CD14-positive monocyte (primary cell): Measurements from ENCODE around the gene MTUS2. TPM values are rescaled to one million over a fixed set of nuclear protein-coding genes. Genes with fewer than 3 reads are reported as not detected.

Experiments used
- DNase-seq, 3 donors: peaks; one replicate each; pipeline ENCODE4 v3.0.0-alpha.2; 2011 to 2022
- H2AFZ ChIP-seq: 2 replicates; pipeline ENCODE4 v1.6.0; 2012; ENCODE audit warnings: mild to moderate bottlenecking, low read depth, low read length, inconsistent platforms; ENCODE audit not compliant: insufficient read depth, poor library complexity, severe bottlenecking
- H3K27ac ChIP-seq, 2 donors: 1 replicate in 1 of 2; 2 replicates in 1 of 2; pipeline ENCODE4 v1.5.1; 2012 to 2013; ENCODE audit warnings: low read length in 2 of 2, control low read depth in 1 of 2, inconsistent platforms in 1 of 2, low read depth in 1 of 2, mild to moderate bottlenecking in 1 of 2
- H3K27me3 ChIP-seq, 2 donors: one replicate each; pipeline versions ENCODE4 v1.6.0 to v1.6.1; 2011 to 2013; ENCODE audit warnings: low read length in 2 of 2; ENCODE audit not compliant: control insufficient read depth in 2 of 2, insufficient read depth in 2 of 2
- H3K36me3 ChIP-seq, 2 donors: replicated peaks in 1 of 2; 1 replicate in 1 of 2; 2 replicates in 1 of 2; pipeline versions ENCODE4 v1.5.1 to v1.6.1; 2012 to 2013; ENCODE audit warnings: low read length in 2 of 2, control low read depth in 1 of 2, inconsistent platforms in 1 of 2, mild to moderate bottlenecking in 1 of 2; ENCODE audit not compliant: insufficient read depth in 2 of 2, control insufficient read depth in 1 of 2
- H3K4me1 ChIP-seq, 2 donors: 1 replicate in 1 of 2; 2 replicates in 1 of 2; pipeline versions ENCODE4 v1.5.1 to v1.6.1; 2012 to 2013; ENCODE audit warnings: low read length in 2 of 2, control low read depth in 1 of 2, inconsistent platforms in 1 of 2, mild to moderate bottlenecking in 1 of 2, moderate library complexity in 1 of 2; ENCODE audit not compliant: insufficient read depth in 2 of 2, control insufficient read depth in 1 of 2
- H3K4me2 ChIP-seq: replicated peaks from 2 replicates; pipeline ENCODE3; 2012; ENCODE audit warnings: low read length, moderate library complexity, mild to moderate bottlenecking; ENCODE audit not compliant: poor library complexity, severe bottlenecking; ENCODE audit errors: extremely low read depth
- H3K4me3 ChIP-seq, 3 experiments: fragments of 200-600 bp in 1 of 3; sonication (generic) in 1 of 3; replicated peaks in 1 of 3; 1 replicate in 2 of 3; 2 replicates in 1 of 3; pipeline ENCODE4 v1.5.1; 2011 to 2013; ENCODE audit warnings: low read length in 3 of 3, mild to moderate bottlenecking in 3 of 3, control low read depth in 2 of 3, low read depth in 2 of 3, inconsistent platforms in 1 of 3, moderate library complexity in 1 of 3
- H3K79me2 ChIP-seq: 2 replicates; pipeline ENCODE4 v1.6.0; 2012; ENCODE audit warnings: mild to moderate bottlenecking, control low read depth, inconsistent platforms, low read length, moderate library complexity; ENCODE audit not compliant: insufficient read depth
- H3K9ac ChIP-seq: 2 replicates; pipeline ENCODE4 v1.6.0; 2017; ENCODE audit warnings: low read length, mild to moderate bottlenecking; ENCODE audit not compliant: insufficient read depth, poor library complexity, severe bottlenecking
- H3K9me3 ChIP-seq, 2 donors: replicated peaks in 1 of 2; 1 replicate in 1 of 2; 2 replicates in 1 of 2; pipeline versions ENCODE4 v1.5.1 to v1.6.1; 2012 to 2013; ENCODE audit warnings: low read length in 2 of 2, control low read depth in 1 of 2; ENCODE audit not compliant: control insufficient read depth in 1 of 2, insufficient read depth in 1 of 2
- H4K20me1 ChIP-seq: 2 replicates; pipeline ENCODE4 v1.6.0; 2012; ENCODE audit warnings: mild to moderate bottlenecking, low read length, control low read depth, moderate library complexity; ENCODE audit not compliant: insufficient read depth
- H3K27ac Mint-ChIP-seq, 7 donors: one replicate each; pipeline ENCODE4 v1.8.0; 2020; ENCODE audit warnings: mild to moderate bottlenecking in 7 of 7, mixed read lengths in 7 of 7, moderate library complexity in 6 of 7, inconsistent platforms in 2 of 7
- H3K27me3 Mint-ChIP-seq, 3 donors: one replicate each; pipeline ENCODE4 v1.8.0; 2021 to 2022; ENCODE audit warnings: low read depth in 3 of 3, mild to moderate bottlenecking in 3 of 3, mixed read lengths in 3 of 3, moderate library complexity in 3 of 3, inconsistent platforms in 1 of 3
- H3K36me3 Mint-ChIP-seq, 2 donors: one replicate each; pipeline ENCODE4 v1.8.0; 2020; ENCODE audit warnings: mixed read lengths in 2 of 2, inconsistent platforms in 1 of 2, mild to moderate bottlenecking in 1 of 2
- H3K4me1 Mint-ChIP-seq: one replicate; pipeline ENCODE4 v1.8.0; 2020; ENCODE audit warnings: mild to moderate bottlenecking, mixed read lengths
- H3K4me3 Mint-ChIP-seq, 2 donors: one replicate each; pipeline ENCODE4 v1.8.0; 2020; ENCODE audit warnings: mild to moderate bottlenecking in 2 of 2, mixed read lengths in 2 of 2, moderate library complexity in 1 of 2
- H3K9me3 Mint-ChIP-seq, 7 donors: one replicate each; pipeline ENCODE4 v1.8.0; 2020 to 2022; ENCODE audit warnings: mixed read lengths in 7 of 7, mild to moderate bottlenecking in 6 of 7, moderate library complexity in 6 of 7, inconsistent platforms in 2 of 7
- WGBS: methylation state at CpG from one replicate; pipeline ENCODE4 v1.1.5; 2013; ENCODE audit warnings: missing lambda C conversion rate; ENCODE audit not compliant: insufficient coverage; 5-methylcytosine and 5-hydroxymethylcytosine counted together
- intact Hi-C, 2 donors: fragments of 100-400 bp; cut with micrococcal nuclease; formaldehyde crosslinking; loops; one replicate each; pipeline versions ENCODE4 v1.15.0 to v1.15.1; 2023
- polyA plus RNA-seq, 3 donors: library from polyadenylated mRNA; depleted of rRNA in 1 of 3; unstranded in 2 of 3; stranded (reverse) in 1 of 3; fragments of 300-500 nt in 2 of 3; fragments of >200 nt in 1 of 3; fragmentation: Illumina TruSeq in 2 of 3; gene quantifications; 1 replicate in 2 of 3; 2 replicates in 1 of 3; pipeline ENCODE4 v1.2.3, GENCODE V29; 2012 to 2021
- TF ChIP-seq, protein P1 (sequence below): fragments of 200-600 bp; IDR thresholded peaks from one replicate; pipeline ENCODE4 v1.8.0; 2022; ENCODE audit warnings: antibody characterized with exemption, mild to moderate bottlenecking

The MTUS2 gene
- polyA plus RNA-seq, 3 donors = 0.04 TPM; not detected in 2

GRCh38 chr13:28958441-28958840 is 138.3 kb downstream of the MTUS2 start:
- DNase-seq = no peak
- Histone ChIP-seq H3K27me3 (no peaks in the 10 kb centered on the region), H3K9ac (no peak overlapping the region), H3K4me3 (no peak overlapping the region), H3K9me3 (no peaks in the 10 kb centered on the region), H3K4me1 (no peaks in the 10 kb centered on the region), H2AFZ (no peak overlapping the region), H3K27ac (no peak overlapping the region), H3K79me2 (no peaks in the 10 kb centered on the region), H3K4me2 (no peak overlapping the region), H3K36me3 (no peaks in the 10 kb centered on the region), H4K20me1 (no peaks in the 10 kb centered on the region)
- no peak overlapping the region for H3K4me3 Mint-ChIP-seq
- peaks cover 0 to 3% (median 1%) of the 10 kb centered on the region in 3 donors for H3K27me3 Mint-ChIP-seq
- no peak overlapping the region for H3K27ac Mint-ChIP-seq
- H3K4me1 Mint-ChIP-seq = no peaks in the 10 kb centered on the region
- H3K9me3 Mint-ChIP-seq = peaks cover 0 to 6% (median 4%) of the 10 kb centered on the region in 7 donors
- intact Hi-C loops = no loop called here
- TF ChIP-seq, protein P1, sequence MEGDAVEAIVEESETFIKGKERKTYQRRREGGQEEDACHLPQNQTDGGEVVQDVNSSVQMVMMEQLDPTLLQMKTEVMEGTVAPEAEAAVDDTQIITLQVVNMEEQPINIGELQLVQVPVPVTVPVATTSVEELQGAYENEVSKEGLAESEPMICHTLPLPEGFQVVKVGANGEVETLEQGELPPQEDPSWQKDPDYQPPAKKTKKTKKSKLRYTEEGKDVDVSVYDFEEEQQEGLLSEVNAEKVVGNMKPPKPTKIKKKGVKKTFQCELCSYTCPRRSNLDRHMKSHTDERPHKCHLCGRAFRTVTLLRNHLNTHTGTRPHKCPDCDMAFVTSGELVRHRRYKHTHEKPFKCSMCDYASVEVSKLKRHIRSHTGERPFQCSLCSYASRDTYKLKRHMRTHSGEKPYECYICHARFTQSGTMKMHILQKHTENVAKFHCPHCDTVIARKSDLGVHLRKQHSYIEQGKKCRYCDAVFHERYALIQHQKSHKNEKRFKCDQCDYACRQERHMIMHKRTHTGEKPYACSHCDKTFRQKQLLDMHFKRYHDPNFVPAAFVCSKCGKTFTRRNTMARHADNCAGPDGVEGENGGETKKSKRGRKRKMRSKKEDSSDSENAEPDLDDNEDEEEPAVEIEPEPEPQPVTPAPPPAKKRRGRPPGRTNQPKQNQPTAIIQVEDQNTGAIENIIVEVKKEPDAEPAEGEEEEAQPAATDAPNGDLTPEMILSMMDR = no peak
- no CpG with 5 or more reads among the region's 3 CpGs for WGBS
- H3K36me3 Mint-ChIP-seq = no peaks in the 10 kb centered on the region

GRCh38 chr13:28964052-28964451 is 143.9 kb downstream of the MTUS2 start:
- no peak for DNase-seq
- Mint-ChIP-seq H3K4me1 (no peaks in the 10 kb centered on the region), H3K9me3 (peaks cover 0 to 7% (median 0%) of the 10 kb centered on the region in 7 donors), H3K27me3 (peaks cover 0 to 2% (median 0%) of the 10 kb centered on the region in 3 donors), H3K27ac (no peak overlapping the region), H3K36me3 (no peaks in the 10 kb centered on the region), H3K4me3 (no peak overlapping the region)
- H3K27ac ChIP-seq = no peak overlapping the region
- H3K9me3 ChIP-seq = no peaks in the 10 kb centered on the region
- no peaks in the 10 kb centered on the region for H3K36me3 ChIP-seq
- TF ChIP-seq, protein P1 = no peak
- no peaks in the 10 kb centered on the region for H3K79me2 ChIP-seq
- no peaks in the 10 kb centered on the region for H3K4me1 ChIP-seq
- no CpG with 5 or more reads among the region's 1 CpG for WGBS
- no peaks in the 10 kb centered on the region for H4K20me1 ChIP-seq
- no peak overlapping the region for H3K4me3 ChIP-seq
- peaks cover 0 to 2% of the 10 kb centered on the region in 2 donors for H3K27me3 ChIP-seq
- intact Hi-C loops = no loop called here
- H3K4me2 ChIP-seq = no peak overlapping the region
- H2AFZ ChIP-seq = no peak overlapping the region
- no peak overlapping the region for H3K9ac ChIP-seq
